Measurements from ENCODE around the gene RAB3D. TPM values are rescaled to one million over a fixed set of nuclear protein-coding genes. Genes with fewer than 3 reads are reported as not detected.

RAB3D gene
- total RNA-seq, 1 experiment from 2014 or later: 28.9 TPM

DNA sequence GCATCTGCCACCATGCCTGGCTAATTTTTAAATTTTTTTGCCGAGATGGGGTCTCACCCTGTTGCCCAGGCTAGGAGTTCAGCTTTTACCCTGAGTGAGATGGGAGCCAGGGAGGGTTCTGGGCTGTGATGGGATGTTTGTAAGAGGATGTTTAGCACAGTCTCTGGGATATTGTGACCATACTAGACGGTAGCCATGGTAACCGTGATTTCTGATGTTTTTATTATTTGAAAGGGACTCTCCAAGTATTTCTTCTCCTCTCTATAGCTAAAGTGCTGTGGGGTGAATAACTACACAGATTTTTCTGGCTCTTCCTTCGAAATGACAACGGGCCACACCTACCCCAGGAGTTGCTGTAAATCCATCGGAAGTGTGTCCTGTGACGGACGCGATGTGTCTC is 33.1 kb downstream of the RAB3D start:
- ChIA-PET POLR2A (no interaction called here), RAD21 (ENCODE audit: low non-redundant PET in 1 of 2, low total read pairs in 2 of 2, uncharacterized antibody in 2 of 2, unreplicated experiment in 2 of 2) (no interaction called here), CTCF (interaction anchor here (1.4 kb wide), 1 partner anchor 13 kb away, joined by 4 read pairs; no protein-coding TSS in a partner anchor)
- Histone ChIP-seq H2AFZ (ENCODE audit: low read depth, low read length, poor library complexity, severe bottlenecking) (no peak overlapping the region), H3K27me3 (ENCODE audit: insufficient read depth, low read length) (no peaks in the 10 kb centered on the region), H3K79me2 (ENCODE audit: insufficient read depth, low read length) (no peaks in the 10 kb centered on the region), H3K9me2 (ENCODE audit: insufficient read depth) (no peaks in the 10 kb centered on the region), H3K4me3 (replicated peaks in 1 of 2; ENCODE audit: low read depth in 1 of 2, low read length in 2 of 2) (no peak overlapping the region), H3K4me1 (ENCODE audit: control insufficient read depth in 1 of 2, insufficient read depth in 2 of 2, low read length in 2 of 2) (no peaks in the 10 kb centered on the region), H3K27ac (ENCODE audit: low read depth, low read length) (no peak overlapping the region), H3K9ac (ENCODE audit: low read length) (no peak overlapping the region), H3K36me3 (ENCODE audit: control insufficient read depth in 1 of 2, insufficient read depth in 2 of 2, low read length in 2 of 2) (no peaks in the 10 kb centered on the region), H3K4me2 (ENCODE audit: low read length) (no peak overlapping the region), H4K20me1 (ENCODE audit: insufficient read depth) (no peaks in the 10 kb centered on the region), H3K9me3 (ENCODE audit: control insufficient read depth in 1 of 2, insufficient read depth in 1 of 2, low read depth in 1 of 2, low read length in 2 of 2) (no peaks in the 10 kb centered on the region)
- intact Hi-C loops (cut with micrococcal nuclease): no loop called here
- no TSS peak for BruUV-seq (replicated peaks)
- DNase-seq (ENCODE audit: low read depth, low spot score) (no peak), ATAC-seq (no peak)
- TF ChIP-seq SIN3A (IDR thresholded peaks at IDR 0.05; ENCODE audit: low read depth) (no peak), YY1 (IDR thresholded peaks at IDR 0.05; ENCODE audit: extremely low read depth, insufficient replicate concordance, low read depth, low read length) (no peak)

DNA sequence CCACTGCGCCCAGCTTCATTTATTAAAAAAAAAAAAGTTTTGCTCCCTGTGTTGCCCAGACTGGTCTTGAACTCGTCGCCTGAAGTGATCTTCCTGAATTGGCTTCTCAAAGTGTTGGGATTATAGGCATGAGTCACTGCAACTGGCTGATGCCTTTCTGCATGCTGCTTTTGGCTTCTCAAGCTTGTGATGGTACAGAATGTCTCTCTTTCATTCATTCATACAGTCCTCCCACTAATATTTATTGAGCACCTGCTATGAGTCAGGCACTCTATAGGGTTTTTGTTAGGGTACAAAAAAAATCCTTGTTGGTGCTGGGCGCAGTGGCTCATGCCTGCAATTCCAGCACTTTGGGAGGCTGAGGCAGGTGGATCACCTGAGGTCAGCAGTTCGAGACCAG is 34.5 kb downstream of the RAB3D start:
- Histone ChIP-seq H3K79me2 (ENCODE audit: insufficient read depth, low read length) (no peaks in the 10 kb centered on the region), H3K9ac (ENCODE audit: low read length) (no peak overlapping the region), H4K20me1 (ENCODE audit: insufficient read depth) (no peaks in the 10 kb centered on the region), H3K9me3 (ENCODE audit: control insufficient read depth in 1 of 2, insufficient read depth in 1 of 2, low read depth in 1 of 2, low read length in 2 of 2) (no peaks in the 10 kb centered on the region), H3K9me2 (ENCODE audit: insufficient read depth) (no peaks in the 10 kb centered on the region), H3K27ac (ENCODE audit: low read depth, low read length) (no peak overlapping the region), H2AFZ (ENCODE audit: low read depth, low read length, poor library complexity, severe bottlenecking) (no peak overlapping the region), H3K36me3 (ENCODE audit: control insufficient read depth in 1 of 2, insufficient read depth in 2 of 2, low read length in 2 of 2) (no peaks in the 10 kb centered on the region), H3K4me2 (ENCODE audit: low read length) (no peak overlapping the region), H3K27me3 (ENCODE audit: insufficient read depth, low read length) (no peaks in the 10 kb centered on the region), H3K4me3 (replicated peaks in 1 of 2; ENCODE audit: low read depth in 1 of 2, low read length in 2 of 2) (no peak overlapping the region), H3K4me1 (ENCODE audit: control insufficient read depth in 1 of 2, insufficient read depth in 2 of 2, low read length in 2 of 2) (no peaks in the 10 kb centered on the region)
- no TSS peak for BruUV-seq (replicated peaks)
- POLR2A ChIA-PET: interaction anchor here (1.0 kb wide), 1 partner anchor 70 kb away, joined by 3 read pairs; the partner anchor contains the start of gene SWSAP1
- no peak for TF ChIP-seq RAD21 (IDR thresholded peaks at IDR 0.05; ENCODE audit: low read depth)
- TF ChIP-seq, protein P1, sequence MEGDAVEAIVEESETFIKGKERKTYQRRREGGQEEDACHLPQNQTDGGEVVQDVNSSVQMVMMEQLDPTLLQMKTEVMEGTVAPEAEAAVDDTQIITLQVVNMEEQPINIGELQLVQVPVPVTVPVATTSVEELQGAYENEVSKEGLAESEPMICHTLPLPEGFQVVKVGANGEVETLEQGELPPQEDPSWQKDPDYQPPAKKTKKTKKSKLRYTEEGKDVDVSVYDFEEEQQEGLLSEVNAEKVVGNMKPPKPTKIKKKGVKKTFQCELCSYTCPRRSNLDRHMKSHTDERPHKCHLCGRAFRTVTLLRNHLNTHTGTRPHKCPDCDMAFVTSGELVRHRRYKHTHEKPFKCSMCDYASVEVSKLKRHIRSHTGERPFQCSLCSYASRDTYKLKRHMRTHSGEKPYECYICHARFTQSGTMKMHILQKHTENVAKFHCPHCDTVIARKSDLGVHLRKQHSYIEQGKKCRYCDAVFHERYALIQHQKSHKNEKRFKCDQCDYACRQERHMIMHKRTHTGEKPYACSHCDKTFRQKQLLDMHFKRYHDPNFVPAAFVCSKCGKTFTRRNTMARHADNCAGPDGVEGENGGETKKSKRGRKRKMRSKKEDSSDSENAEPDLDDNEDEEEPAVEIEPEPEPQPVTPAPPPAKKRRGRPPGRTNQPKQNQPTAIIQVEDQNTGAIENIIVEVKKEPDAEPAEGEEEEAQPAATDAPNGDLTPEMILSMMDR (IDR thresholded peaks at IDR 0.05 in 2 of 3, conservative IDR thresholded peaks at IDR 0.05 in 1 of 3; ENCODE audit: borderline replicate concordance in 1 of 3, insufficient read depth in 1 of 3, low read depth in 2 of 3, low read length in 2 of 3): no peak
- no peak for TF ChIP-seq ZFX (IDR thresholded peaks at IDR 0.05)
- no peak for TF ChIP-seq YY1 (IDR thresholded peaks at IDR 0.05; ENCODE audit: extremely low read depth, insufficient replicate concordance, low read depth, low read length)
- TF ChIP-seq EZH2phosphoT487 (IDR thresholded peaks at IDR 0.05; ENCODE audit: borderline replicate concordance): no peak
- no peak for TF ChIP-seq SRF (IDR thresholded peaks at IDR 0.05; ENCODE audit: low read depth)
- TF ChIP-seq SIN3A (IDR thresholded peaks at IDR 0.05; ENCODE audit: low read depth): no peak
- TF ChIP-seq REST (IDR thresholded peaks at IDR 0.05; ENCODE audit: low read depth): no peak
- TF ChIP-seq CBX3 (IDR thresholded peaks at IDR 0.05; ENCODE audit: low read depth): no peak
- no peak for TF ChIP-seq EZH2 (IDR thresholded peaks at IDR 0.05)
- no peak for TF ChIP-seq TCF7L2 (IDR thresholded peaks at IDR 0.05; ENCODE audit: borderline replicate concordance, extremely low read depth, insufficient read depth, insufficient read length)
- TF ChIP-seq EGR1 (IDR thresholded peaks at IDR 0.05; ENCODE audit: low read depth): no peak
- no peak for TF ChIP-seq JUND (IDR thresholded peaks at IDR 0.05)
- TF ChIP-seq POLR2AphosphoS5 (IDR thresholded peaks at IDR 0.05; ENCODE audit: low read depth, low read length): no peak
- no peak for TF ChIP-seq SP1 (IDR thresholded peaks at IDR 0.05; ENCODE audit: low read depth)
- no peak for TF ChIP-seq FOSL1 (IDR thresholded peaks at IDR 0.05; ENCODE audit: low read depth)
- DNase-seq (ENCODE audit: low read depth, low spot score) (no peak), ATAC-seq (no peak)
- CTCF ChIA-PET: interaction anchor here (0.8 to 1.4 kb wide), 2 partner anchors 10 to 11 kb away, joined by 3 to 4 read pairs; no protein-coding TSS in a partner anchor
- intact Hi-C loops (cut with micrococcal nuclease): no loop called here
- RAD21 ChIA-PET (ENCODE audit: low non-redundant PET in 1 of 2, low total read pairs in 2 of 2, uncharacterized antibody in 2 of 2, unreplicated experiment in 2 of 2): no interaction called here

Data from HCT116 (cell line).